Ovary (tissue), 9 donors: Measurements from ENCODE around the gene CMTM4. TPM values are rescaled to one million over a fixed set of nuclear protein-coding genes. Genes with fewer than 3 reads are reported as not detected.

Experiments used
- DNase-seq, 5 donors: peaks; one replicate each; pipeline ENCODE4 v3.0.0-alpha.2; 2019 to 2020
- H3K27ac ChIP-seq, 2 donors: fragments of 200-600 bp; one replicate each; pipeline versions ENCODE4 v1.5.1 to v1.8.0; 2019 to 2022
- H3K27me3 ChIP-seq: fragments of 200-600 bp; one replicate; pipeline ENCODE4 v1.8.0; 2022
- H3K36me3 ChIP-seq: fragments of 200-600 bp; sonication (generic); one replicate; pipeline ENCODE4 v1.5.1; 2019
- H3K4me1 ChIP-seq: one replicate; pipeline ENCODE4 v1.8.1; 2013; ENCODE audit warnings: mild to moderate bottlenecking, moderate library complexity; ENCODE audit not compliant: insufficient read depth
- H3K4me3 ChIP-seq: fragments of 200-600 bp; sonication (generic); one replicate; pipeline ENCODE4 v1.5.1; 2017
- H3K9me3 ChIP-seq, 2 donors: fragments of 200-600 bp in 1 of 2; sonication (generic) in 1 of 2; one replicate each; pipeline versions ENCODE4 v1.5.1 to v1.8.1; 2013 to 2019; ENCODE audit warnings: mild to moderate bottlenecking in 1 of 2, moderate library complexity in 1 of 2
- EP300 ChIP-seq: sonication (generic); formaldehyde crosslinking; IDR thresholded peaks from one replicate; pipeline ENCODE4 v1.6.1; 2017; ENCODE audit warnings: antibody characterized with exemption
- POLR2A ChIP-seq: fragments of 450-650 bp; IDR thresholded peaks from one replicate; pipeline ENCODE4 v1.6.1; 2017; ENCODE audit warnings: antibody characterized with exemption, mild to moderate bottlenecking, moderate library complexity
- WGBS, 3 donors: extraction: QIAGEN DNeasy Blood & Tissue Kit in 1 of 3; methylation state at CpG; one replicate each; pipeline versions ENCODE4 v1.1.5 to v1.1.7; 2013 to 2017; 5-methylcytosine and 5-hydroxymethylcytosine counted together
- intact Hi-C, 4 donors: fragments of 100-400 bp; cut with DNase I; formaldehyde crosslinking; loops; one replicate each; pipeline versions ENCODE4 v1.11.0 to v1.15.1; 2022 to 2023
- polyA plus RNA-seq, 2 donors: library from polyadenylated mRNA; stranded (reverse); fragments of 200-250 nt in 1 of 2; fragments of 350-450 nt in 1 of 2; fragmentation: Illumina TruSeq in 1 of 2; extraction: RNeasy Lipid Tissue Mini Kit (QIAGEN cat#74804) in 1 of 2; gene quantifications; one replicate each; pipeline ENCODE4 v1.2.3, GENCODE V29; 2013 to 2014
- total RNA-seq, 7 donors: library from RNA; depleted of rRNA in 2 of 7; stranded (reverse); fragments of >200 nt in 2 of 7; fragmentation: NEBNext Ultra II Directional in 3 of 7; extraction: Animal tissue kit (Norgen Biotek cat#: 25700) in 3 of 7; gene quantifications; one replicate each; pipeline versions ENCODE4 v1.1.0 to v1.2.4, GENCODE V29; 2016 to 2023
- TF ChIP-seq, protein P1 (sequence below), 3 donors: fragments of 450-650 bp in 2 of 3; fragments of 200-600 bp in 1 of 3; IDR thresholded peaks; one replicate each; pipeline versions ENCODE4 v1.5.1 to v1.8.0; 2016 to 2022; ENCODE audit warnings: antibody characterized with exemption in 3 of 3, mild to moderate bottlenecking in 1 of 3
- donor health status: DM: no; HTN: no; CAD: no; lungs with moderate emphysema.
- donor health status: DM: no; HTN: no; CAD: no.
- donor health status: Bipolar disorder and iron deficiency.
- donor health status: DM: yes; HTN: yes; CAD: no.
- donor health status: DM: no; HTN: no; CAD: no.
- donor health status: DM: yes; HTN: yes; CAD: no.

Gene CMTM4
- total and polyA plus RNA-seq, 9 donors: 5.4 to 47.1 (median 13.1) TPM

DNA sequence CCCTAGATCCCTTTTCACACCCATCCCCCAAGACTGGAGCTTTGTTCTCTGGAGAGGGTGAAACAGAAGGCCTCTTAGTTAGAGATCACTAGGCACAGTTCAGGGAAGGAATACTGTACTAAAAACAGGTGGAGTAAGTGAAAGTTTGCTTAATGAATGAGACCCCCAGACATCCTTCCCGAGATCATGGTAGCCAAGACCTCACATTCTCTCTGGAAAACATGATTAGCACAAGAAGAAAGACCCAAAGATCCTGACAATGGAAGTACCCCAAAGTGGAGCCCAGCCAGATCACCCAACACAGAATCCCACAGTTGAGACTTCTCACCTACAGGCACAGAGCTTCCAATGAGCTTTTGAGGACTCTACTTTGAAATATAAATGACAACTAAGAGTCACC lies 3.4 kb upstream of the CMTM4 start:
- 55 to 76% (median 60%) methylated on average over 1 of the region's 1 CpG for WGBS, 3 donors
- Histone ChIP-seq H3K4me1 (peaks cover 8% of the 10 kb centered on the region), H3K27me3 (no peaks in the 10 kb centered on the region), H3K36me3 (no peaks in the 10 kb centered on the region), H3K4me3 (no peak overlapping the region), H3K27ac (no peak overlapping the region), H3K9me3 (no peaks in the 10 kb centered on the region)
- TF ChIP-seq POLR2A (no peak), EP300 (no peak)
- TF ChIP-seq, protein P1, sequence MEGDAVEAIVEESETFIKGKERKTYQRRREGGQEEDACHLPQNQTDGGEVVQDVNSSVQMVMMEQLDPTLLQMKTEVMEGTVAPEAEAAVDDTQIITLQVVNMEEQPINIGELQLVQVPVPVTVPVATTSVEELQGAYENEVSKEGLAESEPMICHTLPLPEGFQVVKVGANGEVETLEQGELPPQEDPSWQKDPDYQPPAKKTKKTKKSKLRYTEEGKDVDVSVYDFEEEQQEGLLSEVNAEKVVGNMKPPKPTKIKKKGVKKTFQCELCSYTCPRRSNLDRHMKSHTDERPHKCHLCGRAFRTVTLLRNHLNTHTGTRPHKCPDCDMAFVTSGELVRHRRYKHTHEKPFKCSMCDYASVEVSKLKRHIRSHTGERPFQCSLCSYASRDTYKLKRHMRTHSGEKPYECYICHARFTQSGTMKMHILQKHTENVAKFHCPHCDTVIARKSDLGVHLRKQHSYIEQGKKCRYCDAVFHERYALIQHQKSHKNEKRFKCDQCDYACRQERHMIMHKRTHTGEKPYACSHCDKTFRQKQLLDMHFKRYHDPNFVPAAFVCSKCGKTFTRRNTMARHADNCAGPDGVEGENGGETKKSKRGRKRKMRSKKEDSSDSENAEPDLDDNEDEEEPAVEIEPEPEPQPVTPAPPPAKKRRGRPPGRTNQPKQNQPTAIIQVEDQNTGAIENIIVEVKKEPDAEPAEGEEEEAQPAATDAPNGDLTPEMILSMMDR (IDR thresholded peaks at IDR 0.05): no peak
- DNase-seq: no peak
- intact Hi-C loops: no loop called here

DNA sequence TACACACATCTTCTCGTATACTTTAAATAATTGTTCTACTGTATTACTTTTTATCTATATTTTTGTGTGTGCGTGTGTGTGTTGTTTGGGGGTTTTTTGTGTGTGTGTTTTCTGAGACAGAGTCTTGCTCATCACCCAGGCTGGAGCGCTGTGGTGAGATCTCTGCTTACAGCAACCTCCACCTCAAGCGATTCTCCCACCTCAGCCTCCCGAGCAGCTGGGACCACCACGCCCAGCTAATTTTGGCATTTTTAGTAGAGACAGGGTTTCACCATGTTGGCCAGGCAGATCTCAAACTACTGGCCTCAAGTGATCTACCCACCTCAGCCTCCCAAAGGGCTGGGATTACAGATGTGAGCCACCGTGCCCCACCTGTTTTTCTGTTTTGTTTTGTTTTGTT lies 1.5 kb upstream of the CMTM4 start:
- 55 to 70% (median 66%) methylated on average over 7 of the region's 7 CpGs for WGBS, 3 donors
- no peaks in the 10 kb centered on the region for H3K9me3 ChIP-seq
- no peak overlapping the region for H3K4me3 ChIP-seq
- H3K27me3 ChIP-seq: no peaks in the 10 kb centered on the region
- intact Hi-C loops: no loop called here
- no peak overlapping the region for H3K27ac ChIP-seq
- no peak for TF ChIP-seq POLR2A
- TF ChIP-seq, protein P1 (IDR thresholded peaks at IDR 0.05): no peak
- no peak for TF ChIP-seq EP300
- no peaks in the 10 kb centered on the region for H3K36me3 ChIP-seq
- peaks cover 8% of the 10 kb centered on the region for H3K4me1 ChIP-seq
- no peak for DNase-seq

DNA sequence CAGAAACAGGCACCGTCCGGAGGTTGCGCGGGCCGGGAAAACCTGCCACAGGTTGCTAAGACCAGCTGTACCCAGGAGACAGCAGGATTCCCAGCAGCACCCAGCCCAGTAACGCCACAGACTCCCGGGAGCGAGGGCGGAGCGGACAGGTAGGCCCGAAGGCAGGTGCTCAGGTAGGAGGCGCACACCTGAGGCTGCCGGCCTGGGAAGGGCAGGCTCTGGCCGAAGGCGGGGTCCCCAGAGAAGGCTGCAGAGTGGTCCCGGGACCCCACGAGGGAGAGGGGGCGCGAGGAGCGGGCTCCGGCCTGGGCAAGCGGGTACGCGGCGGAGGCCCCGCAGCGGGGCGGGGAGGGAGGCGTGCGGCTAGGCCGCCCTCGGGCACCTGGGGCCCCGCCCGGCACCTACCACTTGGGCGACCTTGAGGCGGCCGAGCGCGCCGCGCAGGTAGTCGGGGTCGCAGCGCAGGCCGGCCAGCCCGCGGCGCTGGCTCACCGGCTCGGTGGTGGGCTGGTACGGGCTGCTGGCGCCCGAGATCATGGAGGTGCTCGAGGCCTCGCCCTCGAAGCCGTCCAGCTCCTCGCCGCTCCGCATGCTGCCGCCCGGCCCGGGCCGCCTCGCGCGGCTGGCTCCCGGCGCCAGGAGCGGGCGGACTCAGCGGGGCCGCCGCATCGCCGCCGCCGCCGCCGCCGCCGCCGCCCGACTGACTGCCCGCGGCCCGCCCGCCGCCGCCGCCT lies 441 bp downstream of the CMTM4 start:
- Histone ChIP-seq H3K4me3 (peak overlapping the region; percentile 59), H3K9me3 (no peaks in the 10 kb centered on the region), H3K27ac (peak overlapping the region in 1 of 2 donors; percentile 9), H3K36me3 (no peaks in the 10 kb centered on the region), H3K4me1 (peaks cover 8% of the 10 kb centered on the region), H3K27me3 (no peaks in the 10 kb centered on the region)
- 2 to 9% (median 3%) methylated on average over 19 to 91 of the region's 91 CpGs for WGBS, 3 donors
- peak; percentile 28 to 63 (median 46) for DNase-seq
- TF ChIP-seq POLR2A: no peak
- no peak for TF ChIP-seq EP300
- TF ChIP-seq, protein P1 (IDR thresholded peaks at IDR 0.05): no peak
- intact Hi-C loops: no loop called here

DNA sequence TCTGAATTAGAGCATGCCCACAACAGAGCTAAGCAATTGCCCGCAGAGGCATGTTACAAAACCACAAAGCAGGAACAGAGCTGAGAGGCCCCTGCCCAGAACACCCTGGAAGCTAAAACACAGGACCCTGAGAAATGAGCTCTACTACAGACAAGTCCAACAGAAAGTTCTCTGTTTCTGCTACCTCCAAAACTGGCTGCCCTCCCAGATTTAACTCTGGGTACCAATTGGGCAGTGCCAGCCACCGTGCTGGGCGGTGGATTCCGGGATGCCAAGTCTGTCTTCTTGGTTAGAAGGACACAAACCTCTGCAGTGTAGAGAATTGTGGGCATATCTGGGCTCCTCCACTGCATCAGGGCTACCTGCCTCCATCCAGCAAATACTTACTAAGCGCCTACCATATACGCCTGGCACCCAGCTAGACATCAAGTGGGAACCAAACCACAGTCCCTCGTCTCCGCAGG lies 1.0 kb downstream of the CMTM4 start:
- no peak for TF ChIP-seq EP300
- Histone ChIP-seq H3K36me3 (no peaks in the 10 kb centered on the region), H3K9me3 (no peaks in the 10 kb centered on the region), H3K4me3 (peak overlapping the region; percentile 59), H3K27ac (no peak overlapping the region), H3K4me1 (peaks cover 8% of the 10 kb centered on the region), H3K27me3 (no peaks in the 10 kb centered on the region)
- intact Hi-C loops: no loop called here
- no peak for DNase-seq
- 53 to 60% (median 54%) methylated on average over 8 of the region's 8 CpGs for WGBS, 3 donors

DNA sequence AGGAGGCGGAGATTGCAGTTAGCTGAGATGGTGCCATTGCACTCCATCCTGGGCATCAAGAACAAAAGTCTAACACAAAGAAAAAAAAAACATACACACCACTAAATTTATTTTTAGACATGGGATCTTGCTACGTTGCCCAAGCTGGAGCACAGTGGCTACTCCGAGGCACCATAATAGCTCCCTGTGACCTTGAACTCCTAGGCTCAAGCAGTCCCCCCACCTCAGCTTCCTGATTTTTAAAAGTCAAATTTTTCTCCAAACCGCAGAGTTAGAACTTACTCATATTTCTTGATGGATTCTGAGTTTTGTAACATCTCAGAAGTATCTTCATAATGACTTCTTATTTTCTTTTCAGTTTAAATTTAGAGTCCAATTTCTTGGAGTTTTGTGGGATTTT lies 3.4 kb downstream of the CMTM4 start:
- no peak for DNase-seq
- no peak overlapping the region for H3K4me3 ChIP-seq
- H3K4me1 ChIP-seq: peaks cover 11% of the 10 kb centered on the region
- no peaks in the 10 kb centered on the region for H3K36me3 ChIP-seq
- H3K27ac ChIP-seq: no peak overlapping the region
- no peaks in the 10 kb centered on the region for H3K27me3 ChIP-seq
- 76 to 87% (median 80%) methylated on average over 4 of the region's 4 CpGs for WGBS, 3 donors
- no peaks in the 10 kb centered on the region for H3K9me3 ChIP-seq
- intact Hi-C loops: no loop called here
- TF ChIP-seq, protein P1 (IDR thresholded peaks at IDR 0.05): no peak
- no peak for TF ChIP-seq POLR2A
- TF ChIP-seq EP300: no peak
